HepG2 (cell line): ENCODE data around the gene SLC35B1. TPM values are rescaled to one million over a fixed set of nuclear protein-coding genes. Genes with fewer than 3 reads are reported as not detected.

Experiments used
- HNF4G ChIP-seq, 2 experiments: sonication (generic) in 1 of 2; formaldehyde crosslinking in 1 of 2; IDR thresholded peaks; 2 replicates each; pipeline versions ENCODE4 v1.4.0 to v1.6.1; 2011 to 2020; ENCODE audit warnings: borderline replicate concordance in 2 of 2, low read depth in 2 of 2, mild to moderate bottlenecking in 2 of 2, low read length in 1 of 2, missing genetic modification reagents in 1 of 2, moderate library complexity in 1 of 2
- POGZ ChIP-seq: sonication (generic); formaldehyde crosslinking; IDR thresholded peaks from 2 replicates; pipeline ENCODE4 v1.4.0; 2020; ENCODE audit warnings: mild to moderate bottlenecking, missing genetic modification reagents
- SIN3B ChIP-seq: fragments of 150-350 bp; IDR thresholded peaks from 2 replicates; pipeline ENCODE4 v1.6.1; 2014; ENCODE audit warnings: low read length
- YY1 ChIP-seq: IDR thresholded peaks from 2 replicates; pipeline ENCODE4 v1.6.1; 2011; ENCODE audit warnings: low read length, low read depth, moderate library complexity, mild to moderate bottlenecking; ENCODE audit not compliant: insufficient read depth, insufficient replicate concordance
- ZKSCAN8 ChIP-seq: IDR thresholded peaks from 2 replicates; pipeline ENCODE4 v1.6.1; 2016; ENCODE audit warnings: borderline replicate concordance, missing genetic modification reagents, missing compliant biosample characterization
- ZNF160 ChIP-seq: sonication (generic); formaldehyde crosslinking; IDR thresholded peaks from 2 replicates; pipeline ENCODE4 v1.8.0; 2022; ENCODE audit warnings: mild to moderate bottlenecking, inconsistent platforms, missing genetic modification reagents
- ZNF44 ChIP-seq: sonication (generic); formaldehyde crosslinking; IDR thresholded peaks from 2 replicates; pipeline ENCODE4 v1.5.1; 2020; ENCODE audit warnings: mild to moderate bottlenecking, missing genetic modification reagents
- ZNF678 ChIP-seq: sonication (generic); formaldehyde crosslinking; IDR thresholded peaks from 2 replicates; pipeline ENCODE4 v1.4.0; 2020; ENCODE audit warnings: mild to moderate bottlenecking, missing genetic modification reagents
- ZNF792 ChIP-seq: IDR thresholded peaks from 2 replicates; pipeline ENCODE4 v1.6.1; 2016
- ZSCAN31 ChIP-seq: sonication (generic); formaldehyde crosslinking; IDR thresholded peaks from 2 replicates; pipeline ENCODE4 v1.5.0; 2020; ENCODE audit warnings: low read depth, mild to moderate bottlenecking, missing genetic modification reagents
- polyA plus RNA-seq, 8 experiments: library from polyadenylated mRNA; depleted of rRNA in 3 of 8; stranded (reverse) in 7 of 8; unstranded in 1 of 8; fragments of >200 nt; fragmentation: Illumina TruSeq in 4 of 8; extraction: Trizol in 4 of 8; gene quantifications; 2 replicates each; pipeline versions ENCODE4 v1.2.1 to v1.2.3, GENCODE V29; 2011 to 2016; ENCODE audit warnings: low read depth in 4 of 8, missing spikeins in 1 of 8, mixed read lengths in 1 of 8; ENCODE audit not compliant: insufficient read depth in 1 of 8
- total RNA-seq, 5 experiments: library from RNA; depleted of rRNA; stranded (reverse); fragments of >200 nt; fragmentation: Illumina TruSeq; extraction: Trizol; gene quantifications; 2 replicates each; pipeline ENCODE4 v1.2.3, GENCODE V29; 2016; ENCODE audit warnings: low read depth in 1 of 5
- TF ChIP-seq, protein P1 (sequence below): sonication (generic); formaldehyde crosslinking; IDR thresholded peaks from 2 replicates; pipeline ENCODE4 v1.5.1; 2020; ENCODE audit warnings: missing genetic modification reagents, mild to moderate bottlenecking, borderline replicate concordance
- TF ChIP-seq, protein P2 (sequence below): sonication (generic); formaldehyde crosslinking; IDR thresholded peaks from 2 replicates; pipeline ENCODE4 v1.9.0; 2021; ENCODE audit warnings: missing genetic modification reagents, borderline replicate concordance
- TF ChIP-seq, protein P3 (sequence below): IDR thresholded peaks from 2 replicates; pipeline ENCODE4 v1.6.1; 2016; ENCODE audit warnings: control low read depth
- TF ChIP-seq, protein P4 (sequence below), 2 experiments: sonication (generic) in 1 of 2; formaldehyde crosslinking in 1 of 2; IDR thresholded peaks; 2 replicates each; pipeline versions ENCODE4 v1.4.0 to v1.6.1; 2016 to 2020; ENCODE audit warnings: borderline replicate concordance in 1 of 2, low read depth in 1 of 2, mild to moderate bottlenecking in 1 of 2, missing genetic modification reagents in 1 of 2
- TF ChIP-seq, protein P5 (sequence below): sonication (generic); formaldehyde crosslinking; IDR thresholded peaks from 2 replicates; pipeline ENCODE4 v1.5.1; 2020; ENCODE audit warnings: missing genetic modification reagents, mild to moderate bottlenecking, borderline replicate concordance

Gene SLC35B1
- total and polyA plus RNA-seq, 2 of the 13 experiments (the other 11 are each of a cell fraction or from before 2014, with no cell fraction given), result 99.6 to 113 TPM

DNA sequence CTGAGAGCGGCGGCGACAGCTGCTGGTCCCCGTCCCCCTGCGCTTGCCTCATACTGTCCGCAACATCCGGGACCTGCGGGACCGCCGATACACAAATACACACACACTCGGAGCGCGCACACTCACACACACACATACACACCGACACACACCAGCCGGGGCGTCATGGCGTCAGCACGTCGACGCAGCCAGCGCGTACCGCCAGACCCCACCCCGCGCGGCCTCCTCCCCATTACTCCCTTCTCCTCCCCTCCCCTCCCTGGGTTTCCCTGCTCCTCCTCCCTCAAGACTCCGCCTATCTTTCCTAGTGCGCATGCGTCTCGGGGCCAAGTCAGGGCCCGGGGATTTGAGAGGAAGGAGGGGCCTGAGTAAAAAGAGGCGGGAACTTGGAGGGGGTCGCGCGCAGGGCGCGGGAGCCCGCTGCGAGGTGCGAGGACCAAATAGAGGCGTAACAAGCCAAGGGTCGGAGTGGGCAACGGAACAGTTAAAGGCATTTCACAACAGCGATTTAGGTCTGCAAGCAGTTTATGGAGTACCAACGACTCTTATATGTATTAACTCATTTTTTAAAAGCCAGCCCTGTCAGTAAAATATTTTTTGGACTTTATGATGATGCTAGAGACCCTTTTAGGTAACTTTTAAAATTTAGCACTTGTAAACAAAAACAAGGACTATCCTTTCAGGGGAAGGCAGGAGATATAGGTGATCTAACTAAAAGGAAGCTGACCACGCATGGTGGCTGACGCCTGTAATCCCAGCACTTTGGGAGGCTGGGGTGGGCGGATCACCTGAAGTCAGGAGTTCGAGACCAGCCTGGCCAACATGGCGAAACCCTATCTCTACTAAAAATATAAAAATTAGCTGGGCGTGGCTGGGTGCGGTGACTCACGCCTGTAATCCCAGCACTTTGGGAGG is 29.6 kb downstream of the SLC35B1 start, which contains the start of gene SPOP (continued):
- TF ChIP-seq, protein P1, sequence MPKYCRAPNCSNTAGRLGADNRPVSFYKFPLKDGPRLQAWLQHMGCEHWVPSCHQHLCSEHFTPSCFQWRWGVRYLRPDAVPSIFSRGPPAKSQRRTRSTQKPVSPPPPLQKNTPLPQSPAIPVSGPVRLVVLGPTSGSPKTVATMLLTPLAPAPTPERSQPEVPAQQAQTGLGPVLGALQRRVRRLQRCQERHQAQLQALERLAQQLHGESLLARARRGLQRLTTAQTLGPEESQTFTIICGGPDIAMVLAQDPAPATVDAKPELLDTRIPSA (CRISPR knock-in tag), result no peak; the same call in 1 of the 2 replicates
- TF ChIP-seq ZNF160 (CRISPR knock-in tag), result peak; percentile 94
- TF ChIP-seq, protein P2, sequence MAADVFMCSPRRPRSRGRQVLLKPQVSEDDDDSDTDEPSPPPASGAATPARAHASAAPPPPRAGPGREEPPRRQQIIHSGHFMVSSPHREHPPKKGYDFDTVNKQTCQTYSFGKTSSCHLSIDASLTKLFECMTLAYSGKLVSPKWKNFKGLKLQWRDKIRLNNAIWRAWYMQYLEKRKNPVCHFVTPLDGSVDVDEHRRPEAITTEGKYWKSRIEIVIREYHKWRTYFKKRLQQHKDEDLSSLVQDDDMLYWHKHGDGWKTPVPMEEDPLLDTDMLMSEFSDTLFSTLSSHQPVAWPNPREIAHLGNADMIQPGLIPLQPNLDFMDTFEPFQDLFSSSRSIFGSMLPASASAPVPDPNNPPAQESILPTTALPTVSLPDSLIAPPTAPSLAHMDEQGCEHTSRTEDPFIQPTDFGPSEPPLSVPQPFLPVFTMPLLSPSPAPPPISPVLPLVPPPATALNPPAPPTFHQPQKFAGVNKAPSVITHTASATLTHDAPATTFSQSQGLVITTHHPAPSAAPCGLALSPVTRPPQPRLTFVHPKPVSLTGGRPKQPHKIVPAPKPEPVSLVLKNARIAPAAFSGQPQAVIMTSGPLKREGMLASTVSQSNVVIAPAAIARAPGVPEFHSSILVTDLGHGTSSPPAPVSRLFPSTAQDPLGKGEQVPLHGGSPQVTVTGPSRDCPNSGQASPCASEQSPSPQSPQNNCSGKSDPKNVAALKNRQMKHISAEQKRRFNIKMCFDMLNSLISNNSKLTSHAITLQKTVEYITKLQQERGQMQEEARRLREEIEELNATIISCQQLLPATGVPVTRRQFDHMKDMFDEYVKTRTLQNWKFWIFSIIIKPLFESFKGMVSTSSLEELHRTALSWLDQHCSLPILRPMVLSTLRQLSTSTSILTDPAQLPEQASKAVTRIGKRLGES (CRISPR knock-in tag), result peak; percentile 94
- peak; percentile 36; the same call in 1 of the 2 replicates for TF ChIP-seq SIN3B
- TF ChIP-seq, protein P3, sequence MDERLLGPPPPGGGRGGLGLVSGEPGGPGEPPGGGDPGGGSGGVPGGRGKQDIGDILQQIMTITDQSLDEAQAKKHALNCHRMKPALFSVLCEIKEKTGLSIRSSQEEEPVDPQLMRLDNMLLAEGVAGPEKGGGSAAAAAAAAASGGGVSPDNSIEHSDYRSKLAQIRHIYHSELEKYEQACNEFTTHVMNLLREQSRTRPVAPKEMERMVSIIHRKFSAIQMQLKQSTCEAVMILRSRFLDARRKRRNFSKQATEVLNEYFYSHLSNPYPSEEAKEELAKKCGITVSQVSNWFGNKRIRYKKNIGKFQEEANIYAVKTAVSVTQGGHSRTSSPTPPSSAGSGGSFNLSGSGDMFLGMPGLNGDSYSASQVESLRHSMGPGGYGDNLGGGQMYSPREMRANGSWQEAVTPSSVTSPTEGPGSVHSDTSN (CRISPR knock-in tag), result peak; percentile 26; the same call in 1 of the 2 replicates
- peak; percentile 79 for TF ChIP-seq YY1
- no peak; the same call in 1 of the 2 replicates for TF ChIP-seq ZNF678 (CRISPR knock-in tag)
- TF ChIP-seq ZNF792 (CRISPR knock-in tag), result peak; percentile 95
- TF ChIP-seq HNF4G (IDR thresholded peaks at IDR 0.05; ENCODE audit: borderline replicate concordance, low read depth, low read length), result no peak
- peak; percentile 51; the same call in 1 of the 2 replicates for TF ChIP-seq HNF4G (CRISPR knock-in tag; IDR thresholded peaks at IDR 0.05; ENCODE audit: borderline replicate concordance, low read depth)
- TF ChIP-seq POGZ (CRISPR knock-in tag), result peak; percentile 86
- peak; percentile 83 for TF ChIP-seq ZKSCAN8 (CRISPR knock-in tag)
- TF ChIP-seq ZNF44 (CRISPR knock-in tag), result peak; percentile 98
- TF ChIP-seq, protein P4, sequence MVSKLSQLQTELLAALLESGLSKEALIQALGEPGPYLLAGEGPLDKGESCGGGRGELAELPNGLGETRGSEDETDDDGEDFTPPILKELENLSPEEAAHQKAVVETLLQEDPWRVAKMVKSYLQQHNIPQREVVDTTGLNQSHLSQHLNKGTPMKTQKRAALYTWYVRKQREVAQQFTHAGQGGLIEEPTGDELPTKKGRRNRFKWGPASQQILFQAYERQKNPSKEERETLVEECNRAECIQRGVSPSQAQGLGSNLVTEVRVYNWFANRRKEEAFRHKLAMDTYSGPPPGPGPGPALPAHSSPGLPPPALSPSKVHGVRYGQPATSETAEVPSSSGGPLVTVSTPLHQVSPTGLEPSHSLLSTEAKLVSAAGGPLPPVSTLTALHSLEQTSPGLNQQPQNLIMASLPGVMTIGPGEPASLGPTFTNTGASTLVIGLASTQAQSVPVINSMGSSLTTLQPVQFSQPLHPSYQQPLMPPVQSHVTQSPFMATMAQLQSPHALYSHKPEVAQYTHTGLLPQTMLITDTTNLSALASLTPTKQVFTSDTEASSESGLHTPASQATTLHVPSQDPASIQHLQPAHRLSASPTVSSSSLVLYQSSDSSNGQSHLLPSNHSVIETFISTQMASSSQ (IDR thresholded peaks at IDR 0.05; ENCODE audit: low read depth), result no peak; the same call in none of the 2 replicates
- TF ChIP-seq, protein P4 (CRISPR knock-in tag; IDR thresholded peaks at IDR 0.05; ENCODE audit: borderline replicate concordance), result peak; percentile 82
- TF ChIP-seq, protein P5, sequence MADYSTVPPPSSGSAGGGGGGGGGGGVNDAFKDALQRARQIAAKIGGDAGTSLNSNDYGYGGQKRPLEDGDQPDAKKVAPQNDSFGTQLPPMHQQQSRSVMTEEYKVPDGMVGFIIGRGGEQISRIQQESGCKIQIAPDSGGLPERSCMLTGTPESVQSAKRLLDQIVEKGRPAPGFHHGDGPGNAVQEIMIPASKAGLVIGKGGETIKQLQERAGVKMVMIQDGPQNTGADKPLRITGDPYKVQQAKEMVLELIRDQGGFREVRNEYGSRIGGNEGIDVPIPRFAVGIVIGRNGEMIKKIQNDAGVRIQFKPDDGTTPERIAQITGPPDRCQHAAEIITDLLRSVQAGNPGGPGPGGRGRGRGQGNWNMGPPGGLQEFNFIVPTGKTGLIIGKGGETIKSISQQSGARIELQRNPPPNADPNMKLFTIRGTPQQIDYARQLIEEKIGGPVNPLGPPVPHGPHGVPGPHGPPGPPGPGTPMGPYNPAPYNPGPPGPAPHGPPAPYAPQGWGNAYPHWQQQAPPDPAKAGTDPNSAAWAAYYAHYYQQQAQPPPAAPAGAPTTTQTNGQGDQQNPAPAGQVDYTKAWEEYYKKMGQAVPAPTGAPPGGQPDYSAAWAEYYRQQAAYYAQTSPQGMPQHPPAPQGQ (CRISPR knock-in tag), result peak; percentile 95
- peak; percentile 99 for TF ChIP-seq ZSCAN31 (CRISPR knock-in tag)
